ENCODE measurements around the gene B3GNT3. TPM values are rescaled to one million over a fixed set of nuclear protein-coding genes. Genes with fewer than 3 reads are reported as not detected.

B3GNT3 gene
- total and polyA plus RNA-seq, 9 of the 15 experiments (the other 6 are each of a cell fraction or from before 2014, with no cell fraction given), result 0.06 to 0.11 (median 0.07) TPM; not detected in 6

DNA sequence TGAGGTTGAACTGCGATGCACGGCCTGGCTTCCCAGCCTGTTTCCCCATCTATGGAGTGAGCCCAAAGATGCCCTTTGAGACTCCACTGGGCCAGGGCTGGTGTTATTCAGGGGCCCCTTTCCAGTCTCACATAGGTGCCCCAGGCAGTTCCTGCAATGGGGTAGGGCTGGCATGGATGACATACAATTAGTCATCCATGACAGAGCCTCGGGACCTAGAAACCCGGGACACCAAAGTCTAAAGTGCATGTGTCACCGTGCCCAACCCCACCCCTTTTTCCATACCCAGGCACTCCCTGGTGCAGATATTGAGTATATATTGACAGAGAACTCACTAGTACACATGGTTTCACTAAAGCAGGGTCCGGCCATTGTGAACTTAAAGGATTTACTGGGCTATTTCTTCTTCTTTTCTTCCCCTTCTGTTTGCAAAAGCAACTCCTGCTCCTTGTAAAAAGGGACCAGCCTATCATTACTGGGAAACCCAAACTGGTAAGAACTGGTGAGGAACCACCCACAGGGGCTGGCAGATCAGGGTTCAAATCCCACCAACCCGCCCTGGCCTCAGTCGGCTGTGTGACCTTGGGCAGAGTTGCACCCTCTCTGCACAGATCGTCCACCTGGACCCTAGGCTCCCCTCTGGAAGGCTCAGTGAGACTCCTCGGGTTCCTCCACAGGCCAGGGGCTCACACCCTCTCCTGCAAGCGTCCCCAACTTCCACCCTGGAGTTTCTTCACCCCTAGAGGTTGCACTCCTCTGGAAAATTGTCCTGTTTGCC lies 2.7 kb downstream of the B3GNT3 start:
- peaks cover 10 to 26% of the 10 kb centered on the region in 2 experiments; a peak in 4 of 5 replicates for H3K4me1 ChIP-seq (replicated peaks in 1 of 2; ENCODE audit: control insufficient read depth in 2 of 2, insufficient read depth in 2 of 2, low read length in 2 of 2)
- no peak overlapping the region for H3K4me3 ChIP-seq
- in situ Hi-C loops (cut with MboI), result no loop called here
- intact Hi-C loops (cut with micrococcal nuclease), result no loop called here
- FAIRE-seq (no peak), DNase-seq (ENCODE audit: extremely low read depth in 1 of 4, low spot score in 3 of 4) (no peak), ATAC-seq (no peak)
- H3K9ac ChIP-seq (ENCODE audit: insufficient read depth in 1 of 2, low read depth in 2 of 2, low read length in 2 of 2), result no peak overlapping the region
- BruUV-seq (replicated peaks), result no TSS peak
- no peak overlapping the region for H3K4me2 ChIP-seq (ENCODE audit: insufficient read depth, low read length)
- H2AFZ ChIP-seq (ENCODE audit: low read depth, low read length), result no peak overlapping the region
- no peaks in the 10 kb centered on the region for H4K20me1 ChIP-seq (replicated peaks; ENCODE audit: control insufficient read depth, insufficient read depth, low read length)
- H3K36me3 ChIP-seq (ENCODE audit: control insufficient read depth, insufficient read depth, low read length), result no peaks in the 10 kb centered on the region
- 3% methylated on average over 11 of the region's 11 CpGs for WGBS (ENCODE audit: insufficient coverage, low coverage, missing lambda C conversion rate)
- no peaks in the 10 kb centered on the region for H3K9me3 ChIP-seq (replicated peaks; ENCODE audit: control insufficient read depth, insufficient read depth, low read depth, low read length)
- no peaks in the 10 kb centered on the region for H3K9me1 ChIP-seq (ENCODE audit: control insufficient read depth, insufficient read depth, low read length)
- no peak overlapping the region for H3K27ac ChIP-seq (ENCODE audit: extremely low read depth, low read depth, low read length)
- no peaks in the 10 kb centered on the region for H3K79me2 ChIP-seq (ENCODE audit: control insufficient read depth, insufficient read depth, low read length)
- TF ChIP-seq ADNP (tag; IDR thresholded peaks at IDR 0.05), result no peak
- TF ChIP-seq PRDM10 (IDR thresholded peaks at IDR 0.05; ENCODE audit: partially characterized antibody), result no peak
- TF ChIP-seq ZNF444 (CRISPR knock-in tag; IDR thresholded peaks at IDR 0.05), result no peak
- no peak for TF ChIP-seq ELF4 (CRISPR knock-in tag; IDR thresholded peaks at IDR 0.05)
- no peak for TF ChIP-seq ESRRB (CRISPR knock-in tag; IDR thresholded peaks at IDR 0.05; ENCODE audit: borderline replicate concordance)
- TF ChIP-seq GABPB2 (CRISPR knock-in tag; conservative IDR thresholded peaks at IDR 0.05), result no peak
- TF ChIP-seq NUFIP1 (IDR thresholded peaks at IDR 0.05; ENCODE audit: partially characterized antibody), result no peak
- TF ChIP-seq ZHX1 (conservative IDR thresholded peaks at IDR 0.05; ENCODE audit: low read length), result no peak
- no peak for TF ChIP-seq TCFL5 (CRISPR knock-in tag; conservative IDR thresholded peaks at IDR 0.05)
- no peak for TF ChIP-seq HOXB6 (CRISPR knock-in tag; IDR thresholded peaks at IDR 0.05; ENCODE audit: borderline replicate concordance)
- no peak for TF ChIP-seq ETS1 (conservative IDR thresholded peaks at IDR 0.05; ENCODE audit: control insufficient read depth, low read depth, low read length)
- CTCF ChIA-PET (ENCODE audit: low intra/inter-chr PET ratio), result no interaction called here
- POLR2A ChIA-PET, result interaction anchor here (1.1 kb wide), 1 partner anchor 91 kb away, joined by 3 read pairs; no protein-coding TSS in a partner anchor
- H3K27me3 ChIP-seq (ENCODE audit: control insufficient read depth in 2 of 2, insufficient read depth in 2 of 2, low read length in 2 of 2), result peaks cover 4 to 24% of the 10 kb centered on the region in 2 experiments; a peak in 3 of 5 replicates

All from K562 (cell line).